HCT116 (cell line): ENCODE data around the gene IL1RN. TPM values are rescaled to one million over a fixed set of nuclear protein-coding genes. Genes with fewer than 3 reads are reported as not detected.

Source experiments
- ATAC-seq: fragments of 200-7000 bp; cut with Tn5 transposase; 2 replicates; pipeline ENCODE4 v1.9.1; 2020; ENCODE audit warnings: mild to moderate bottlenecking, moderate library complexity
- BruUV-seq: library from RNA; stranded (reverse); fragments of 400-500 nt; replicated peaks from 2 replicates; lab custom pipeline; 2021; lab: Mats Ljungman, UMichigan
- CTCF ChIA-PET: fragments of 300-600 bp; sonication (Branson Sonifier 250); formaldehyde crosslinking; loops from one replicate; lab custom pipeline; 2021; ENCODE audit warnings: antibody characterized with exemption; lab: Charles Lee
- POLR2A ChIA-PET: fragments of 300-600, 350-600 bp; sonication (Branson Sonifier 250); formaldehyde crosslinking; loops from one replicate; lab custom pipeline; 2021; ENCODE audit warnings: antibody characterized with exemption; lab: Charles Lee
- RAD21 ChIA-PET, 2 experiments: fragments of 300-600 bp; sonication (Branson Sonifier 250); formaldehyde crosslinking; loops; one replicate each; lab custom pipeline; 2023; ENCODE audit warnings: low total read pairs in 2 of 2; ENCODE audit not compliant: uncharacterized antibody in 2 of 2, unreplicated experiment in 2 of 2, low non-redundant PET in 1 of 2; lab: Charles Lee
- DNase-seq: peaks from one replicate; pipeline ENCODE4 v3.0.0-alpha.2; 2010; ENCODE audit warnings: low read depth, low spot score
- H2AFZ ChIP-seq: fragments of 200-600 bp; shearing (Covaris generic), sonication (generic); 2 replicates; pipeline ENCODE4 v1.6.1; 2017; ENCODE audit warnings: low read depth, mixed run types, mixed read lengths, antibody characterized with exemption, low read length; ENCODE audit not compliant: poor library complexity, severe bottlenecking
- H3K27ac ChIP-seq: 2 replicates; pipeline ENCODE4 v1.5.1; 2012; ENCODE audit warnings: low read depth, low read length
- H3K27me3 ChIP-seq: fragments of 200-600 bp; sonication (generic); 2 replicates; pipeline ENCODE4 v1.6.1; 2016; ENCODE audit warnings: mixed run types, low read length, mixed read lengths; ENCODE audit not compliant: insufficient read depth
- H3K36me3 ChIP-seq, 2 experiments: fragments of 200-500 bp in 1 of 2; fragments of 200-600 bp in 1 of 2; sonication (Bioruptor generic) in 1 of 2; sonication (generic) in 1 of 2; 2 replicates each; pipeline versions ENCODE4 v1.5.1 to v1.6.1; 2014 to 2016; ENCODE audit warnings: low read length in 2 of 2, inconsistent platforms in 1 of 2, mixed read lengths in 1 of 2, mixed run types in 1 of 2; ENCODE audit not compliant: insufficient read depth in 2 of 2, control insufficient read depth in 1 of 2
- H3K4me1 ChIP-seq, 2 experiments: fragments of 200-600 bp in 1 of 2; sonication (generic) in 1 of 2; 2 replicates each; pipeline versions ENCODE4 v1.5.1 to v1.6.1; 2012 to 2017; ENCODE audit warnings: low read length in 2 of 2, inconsistent platforms in 1 of 2, mild to moderate bottlenecking in 1 of 2, mixed read lengths in 1 of 2, mixed run types in 1 of 2, moderate library complexity in 1 of 2; ENCODE audit not compliant: insufficient read depth in 2 of 2, control insufficient read depth in 1 of 2
- H3K4me2 ChIP-seq: fragments of 200-600 bp; sonication (generic); 2 replicates; pipeline ENCODE4 v1.6.1; 2017; ENCODE audit warnings: mixed run types, low read length, mixed read lengths
- H3K4me3 ChIP-seq, 2 experiments: fragments of 200-600 bp in 1 of 2; sonication (generic) in 1 of 2; replicated peaks in 1 of 2; 2 replicates each; pipeline ENCODE4 v1.5.1; 2011 to 2016; ENCODE audit warnings: low read length in 2 of 2, control low read depth in 1 of 2, low read depth in 1 of 2, mild to moderate bottlenecking in 1 of 2, mixed read lengths in 1 of 2, mixed run types in 1 of 2
- H3K79me2 ChIP-seq: fragments of 200-600 bp; sonication (generic); 2 replicates; pipeline ENCODE4 v1.6.1; 2017; ENCODE audit warnings: mild to moderate bottlenecking, mixed run types, low read length, moderate library complexity, mixed read lengths; ENCODE audit not compliant: insufficient read depth
- H3K9ac ChIP-seq: fragments of 200-600 bp; sonication (generic); 2 replicates; pipeline ENCODE4 v1.6.1; 2016; ENCODE audit warnings: low read length, mixed read lengths
- H3K9me2 ChIP-seq: fragments of 200-600 bp; sonication (generic), shearing (Covaris generic); 2 replicates; pipeline ENCODE4 v1.6.1; 2017; ENCODE audit warnings: mixed run types, mild to moderate bottlenecking, moderate library complexity; ENCODE audit not compliant: insufficient read depth
- H3K9me3 ChIP-seq, 2 experiments: fragments of 200-500 bp in 1 of 2; fragments of 200-600 bp in 1 of 2; sonication (Bioruptor generic) in 1 of 2; sonication (generic) in 1 of 2; 2 replicates each; pipeline ENCODE4 v1.6.1; 2014 to 2017; ENCODE audit warnings: low read length in 2 of 2, mixed read lengths in 2 of 2, inconsistent platforms in 1 of 2, low read depth in 1 of 2, mild to moderate bottlenecking in 1 of 2, mixed run types in 1 of 2, moderate library complexity in 1 of 2; ENCODE audit not compliant: control insufficient read depth in 1 of 2, insufficient read depth in 1 of 2
- H4K20me1 ChIP-seq: fragments of 200-600 bp; sonication (generic), shearing (Covaris generic); 2 replicates; pipeline ENCODE4 v1.6.1; 2017; ENCODE audit warnings: mixed run types, mild to moderate bottlenecking, moderate library complexity; ENCODE audit not compliant: insufficient read depth
- CTCF ChIP-seq, 3 experiments: fragments of 200-600 bp in 1 of 3; sonication (generic) in 1 of 3; IDR thresholded peaks in 2 of 3; conservative IDR thresholded peaks in 1 of 3; 2 replicates each; pipeline ENCODE4 v1.5.1; 2012 to 2017; ENCODE audit warnings: low read depth in 2 of 3, low read length in 2 of 3, antibody characterized with exemption in 1 of 3, borderline replicate concordance in 1 of 3, control low read depth in 1 of 3, mild to moderate bottlenecking in 1 of 3, mixed read lengths in 1 of 3, mixed run types in 1 of 3, moderate library complexity in 1 of 3; ENCODE audit not compliant: insufficient read depth in 1 of 3
- EZH2phosphoT487 ChIP-seq: fragments of 200-600 bp; IDR thresholded peaks from 2 replicates; pipeline ENCODE4 v1.6.1; 2018; ENCODE audit warnings: antibody characterized with exemption, borderline replicate concordance
- SP1 ChIP-seq: IDR thresholded peaks from 2 replicates; pipeline ENCODE4 v1.6.1; 2012; ENCODE audit warnings: low read depth
- SRF ChIP-seq: IDR thresholded peaks from 2 replicates; pipeline ENCODE4 v1.6.1; 2012; ENCODE audit warnings: low read depth
- TCF7L2 ChIP-seq: IDR thresholded peaks from 2 replicates; pipeline ENCODE4 v1.7.0; 2011; ENCODE audit warnings: borderline replicate concordance, inconsistent platforms; ENCODE audit not compliant: insufficient read depth, insufficient read length; ENCODE audit errors: extremely low read depth
- ZNF274 ChIP-seq: fragments of 200-500 bp; sonication (Bioruptor generic); IDR thresholded peaks from 2 replicates; pipeline ENCODE4 v1.6.1; 2014; ENCODE audit warnings: mild to moderate bottlenecking, low read depth, low read length, inconsistent platforms
- intact Hi-C: fragments of 100-400 bp; cut with micrococcal nuclease; formaldehyde crosslinking; loops from 2 replicates; pipeline ENCODE4 v1.10.0; 2022
- total RNA-seq: library from RNA; stranded (reverse); gene quantifications from one replicate; pipeline ENCODE4 v1.2.1, GENCODE V29; 2021; ENCODE audit not compliant: unreplicated experiment
- TF ChIP-seq, protein P1 (sequence below): IDR thresholded peaks from 2 replicates; pipeline ENCODE4 v1.6.1; 2012

IL1RN gene
- total RNA-seq, 1 experiment from 2014 or later = 0.25 TPM

DNA sequence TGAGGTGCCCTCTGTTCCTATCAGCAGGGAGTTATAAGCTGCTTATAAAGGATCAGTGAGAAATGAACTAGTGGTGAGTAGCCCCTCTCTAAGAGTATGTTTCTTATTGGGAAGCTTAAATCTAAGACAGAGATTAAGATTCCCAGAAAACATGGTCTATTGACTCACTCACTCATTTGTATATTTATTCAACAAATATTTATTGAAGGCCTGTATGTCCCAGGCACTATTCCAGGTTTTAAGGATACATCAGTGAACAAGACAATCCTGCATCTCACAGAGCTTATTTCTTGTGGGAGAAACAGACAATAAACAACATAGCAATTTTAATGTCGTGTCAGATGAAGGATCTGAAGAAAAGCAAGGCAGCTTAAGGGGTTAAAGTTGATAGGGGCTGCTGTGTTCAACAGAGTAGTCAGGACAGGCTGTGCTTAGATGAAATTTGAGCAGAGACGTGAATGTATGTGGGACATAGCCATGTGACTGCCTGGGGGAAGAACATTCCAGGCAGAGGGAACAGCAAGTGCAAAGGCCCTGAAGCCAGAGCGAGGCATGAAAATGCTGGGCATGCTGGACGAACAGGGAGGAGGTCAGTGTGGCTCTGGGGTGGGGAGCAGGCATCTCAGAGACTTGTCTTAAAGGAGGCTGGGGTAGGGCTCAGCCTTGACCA is 31.6 kb downstream of the IL1RN start:
- BruUV-seq = TSS peak; percentile 49
- no peak overlapping the region for H3K9ac ChIP-seq
- DNase-seq (no peak), ATAC-seq (no peak)
- H3K9me2 ChIP-seq = no peaks in the 10 kb centered on the region
- no peaks in the 10 kb centered on the region for H3K36me3 ChIP-seq
- intact Hi-C loops = loop anchor here (5.0 kb wide), 1 partner anchor 38 kb away; no protein-coding TSS in a partner anchor
- ChIA-PET CTCF (interaction anchor here (5.3 kb wide), 1 partner anchor 21 kb away, joined by 51 read pairs; no protein-coding TSS in a partner anchor), POLR2A (no interaction called here), RAD21 (no interaction called here)
- peak overlapping the region; percentile 100; the same call in 1 of the 2 replicates for H3K4me2 ChIP-seq
- peaks cover 22 to 35% of the 10 kb centered on the region in 2 experiments; a peak in 3 of 4 replicates for H3K4me1 ChIP-seq
- H3K79me2 ChIP-seq = no peaks in the 10 kb centered on the region
- H4K20me1 ChIP-seq = no peaks in the 10 kb centered on the region
- H3K9me3 ChIP-seq = no peaks in the 10 kb centered on the region
- H3K4me3 ChIP-seq = no peak overlapping the region
- no peak overlapping the region for H2AFZ ChIP-seq
- no peaks in the 10 kb centered on the region for H3K27me3 ChIP-seq
- no peak overlapping the region for H3K27ac ChIP-seq
- TF ChIP-seq CTCF (IDR thresholded peaks at IDR 0.05 in 2 of 3, conservative IDR thresholded peaks at IDR 0.05 in 1 of 3; ENCODE audit: borderline replicate concordance in 1 of 3, insufficient read depth in 1 of 3, low read depth in 2 of 3, low read length in 2 of 3) = no peak
- TF ChIP-seq TCF7L2 = no peak
- TF ChIP-seq, protein P1, sequence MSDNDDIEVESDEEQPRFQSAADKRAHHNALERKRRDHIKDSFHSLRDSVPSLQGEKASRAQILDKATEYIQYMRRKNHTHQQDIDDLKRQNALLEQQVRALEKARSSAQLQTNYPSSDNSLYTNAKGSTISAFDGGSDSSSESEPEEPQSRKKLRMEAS = no peak
- no peak for TF ChIP-seq SRF
- TF ChIP-seq EZH2phosphoT487 = no peak
- TF ChIP-seq ZNF274 = no peak
- TF ChIP-seq SP1 = no peak
